HUES48 (cell line): ENCODE measurements around the gene SLC22A1.

Experiments used
- H3K27ac ChIP-seq: one replicate; pipeline ENCODE4 v1.7.0; 2013; ENCODE audit warnings: low read depth, low read length, inconsistent platforms
- H3K27me3 ChIP-seq: 2 replicates; pipeline ENCODE4 v1.6.1; 2013; ENCODE audit warnings: mild to moderate bottlenecking, low read length; ENCODE audit not compliant: control insufficient read depth, insufficient read depth
- H3K36me3 ChIP-seq: 2 replicates; pipeline ENCODE4 v1.6.1; 2013; ENCODE audit warnings: low read length; ENCODE audit not compliant: control insufficient read depth, insufficient read depth
- H3K4me1 ChIP-seq: 2 replicates; pipeline ENCODE4 v1.6.1; 2013; ENCODE audit warnings: mild to moderate bottlenecking, low read length; ENCODE audit not compliant: control insufficient read depth, insufficient read depth
- H3K4me3 ChIP-seq: 2 replicates; pipeline ENCODE4 v1.5.1; 2013; ENCODE audit warnings: mild to moderate bottlenecking, low read depth, low read length
- H3K9ac ChIP-seq: 2 replicates; pipeline ENCODE4 v1.6.1; 2013; ENCODE audit warnings: mild to moderate bottlenecking, low read depth, low read length, moderate library complexity
- H3K9me3 ChIP-seq: 2 replicates; pipeline ENCODE4 v1.6.1; 2013; ENCODE audit warnings: low read length; ENCODE audit not compliant: control insufficient read depth, insufficient read depth

SLC22A1 gene

DNA sequence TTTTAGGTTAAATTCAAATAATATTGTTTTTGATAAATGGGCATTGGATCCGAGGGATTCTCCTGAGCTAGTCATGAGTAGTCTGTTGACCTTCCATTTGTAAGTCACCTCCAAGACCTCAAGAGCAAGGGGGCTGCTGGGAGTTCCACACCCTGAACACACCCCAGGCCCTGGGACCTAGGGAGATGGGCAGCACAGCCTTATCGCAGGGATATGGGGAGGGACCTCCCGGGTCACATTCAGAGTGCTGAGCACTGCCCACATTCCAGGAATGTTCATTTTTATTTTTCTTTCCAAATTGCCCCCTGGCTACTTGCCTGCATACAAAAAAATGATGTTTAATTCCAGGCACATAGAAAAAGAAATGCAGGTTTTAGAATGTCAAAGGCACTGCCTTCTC lies 81.5 kb downstream of the SLC22A1 start:
- Histone ChIP-seq H3K27me3 (no peaks in the 10 kb centered on the region), H3K4me3 (no peak overlapping the region)

DNA sequence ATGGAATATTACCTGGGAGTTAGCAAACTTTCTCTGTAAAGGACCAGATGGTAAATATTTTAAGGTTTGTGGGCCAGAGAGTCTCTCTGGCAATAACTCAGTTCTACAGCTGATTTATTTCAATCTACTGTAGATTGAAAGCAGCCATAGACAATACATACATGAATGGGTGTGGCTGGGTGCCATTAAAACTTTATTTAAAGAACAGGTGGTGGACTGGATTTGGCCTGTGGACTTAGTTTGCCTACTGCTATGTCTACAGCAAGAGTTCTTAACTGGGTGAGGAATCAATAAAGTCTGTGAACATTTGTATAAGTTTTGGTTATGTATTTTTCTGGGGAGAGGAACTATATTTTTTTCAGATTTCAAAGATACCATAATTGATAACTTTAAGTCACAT lies 81.9 kb downstream of the SLC22A1 start:
- Histone ChIP-seq H3K36me3 (no peaks in the 10 kb centered on the region), H3K9me3 (peaks cover 15% of the 10 kb centered on the region), H3K4me3 (no peak overlapping the region), H3K27me3 (no peaks in the 10 kb centered on the region), H3K27ac (no peak overlapping the region), H3K9ac (no peak overlapping the region), H3K4me1 (no peaks in the 10 kb centered on the region; the same call in 1 of the 2 replicates)

More for the DNA sequence above, 81.5 kb downstream of the SLC22A1 start:
- Histone ChIP-seq H3K36me3 (no peaks in the 10 kb centered on the region), H3K9ac (no peak overlapping the region), H3K27ac (no peak overlapping the region), H3K9me3 (peaks cover 14% of the 10 kb centered on the region), H3K4me1 (no peaks in the 10 kb centered on the region; the same call in 1 of the 2 replicates)

DNA sequence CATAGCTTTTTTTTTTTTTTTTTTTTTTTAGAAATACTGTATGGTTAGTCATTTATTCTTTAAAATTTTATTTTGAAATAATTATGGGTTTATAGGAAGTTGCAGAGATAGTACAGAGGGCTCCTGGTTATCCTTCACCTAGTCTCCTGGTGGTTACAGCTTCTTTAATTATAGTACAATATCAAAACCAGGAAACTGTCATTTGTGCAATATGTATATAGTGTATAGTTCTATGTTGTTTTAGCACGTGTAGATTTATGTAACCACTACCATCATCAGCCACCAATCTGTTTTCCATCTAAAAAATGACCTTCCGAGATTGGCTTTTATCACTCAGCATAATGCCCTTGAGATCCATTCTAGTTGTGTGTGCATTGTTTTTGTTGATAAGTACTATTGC lies 82.3 kb downstream of the SLC22A1 start:
- H3K36me3 ChIP-seq: no peaks in the 10 kb centered on the region
- no peak overlapping the region for H3K4me3 ChIP-seq
- H3K27ac ChIP-seq: no peak overlapping the region
- H3K9me3 ChIP-seq: peaks cover 15% of the 10 kb centered on the region
- H3K4me1 ChIP-seq: no peaks in the 10 kb centered on the region; the same call in 1 of the 2 replicates
- H3K9ac ChIP-seq: no peak overlapping the region
- H3K27me3 ChIP-seq: no peaks in the 10 kb centered on the region

DNA sequence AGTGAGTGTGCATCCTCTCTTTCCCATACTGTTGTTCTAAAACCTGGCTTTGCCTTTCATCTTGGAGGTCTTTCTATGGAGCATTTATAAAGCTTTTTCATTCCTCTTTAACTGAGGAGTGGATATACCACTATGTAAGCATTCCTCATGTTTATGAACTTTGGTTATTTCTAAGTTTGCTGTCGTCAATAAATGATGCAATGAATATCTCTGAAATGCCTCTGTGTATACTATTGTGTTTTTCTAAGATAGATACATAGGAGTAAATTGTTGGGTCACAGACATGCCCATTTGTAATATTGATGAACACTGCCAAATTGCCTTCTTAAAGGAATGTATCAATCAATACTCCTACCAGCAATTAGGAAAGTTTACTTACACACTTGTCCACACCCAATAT lies 83.1 kb downstream of the SLC22A1 start:
- H3K36me3 ChIP-seq: no peaks in the 10 kb centered on the region
- no peak overlapping the region for H3K4me3 ChIP-seq
- no peaks in the 10 kb centered on the region; the same call in 1 of the 2 replicates for H3K4me1 ChIP-seq
- H3K27ac ChIP-seq: no peak overlapping the region
- no peak overlapping the region for H3K9ac ChIP-seq
- no peaks in the 10 kb centered on the region for H3K27me3 ChIP-seq
- H3K9me3 ChIP-seq: peaks cover 15% of the 10 kb centered on the region

DNA sequence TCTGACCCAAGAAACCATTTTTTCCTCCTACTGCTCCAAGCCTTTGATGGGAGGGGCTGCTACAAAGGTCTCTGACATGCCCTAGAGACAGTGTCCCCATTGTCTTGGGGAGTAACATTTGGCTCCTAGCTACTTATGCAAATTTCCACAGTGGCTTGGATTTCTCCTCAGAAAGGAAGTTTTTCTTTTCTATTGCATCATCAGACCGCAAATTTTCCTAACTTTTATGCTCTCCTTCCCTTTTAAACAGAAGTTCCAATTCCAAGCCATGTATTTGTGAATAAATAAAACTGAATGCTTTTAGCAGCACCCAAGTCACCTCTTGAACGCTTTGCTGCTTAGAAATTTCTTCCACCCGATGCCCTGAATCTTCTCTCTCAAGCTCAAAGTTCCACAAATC lies 86.0 kb downstream of the SLC22A1 start:
- Histone ChIP-seq H3K27ac (no peak overlapping the region), H3K9me3 (peaks cover 15% of the 10 kb centered on the region), H3K36me3 (no peaks in the 10 kb centered on the region), H3K27me3 (no peaks in the 10 kb centered on the region), H3K4me3 (no peak overlapping the region), H3K4me1 (no peaks in the 10 kb centered on the region; the same call in 1 of the 2 replicates), H3K9ac (no peak overlapping the region)
